Measurements from ENCODE around the gene ACE2.

Gene ACE2

GRCh38 chrX:15512401-15512965 lies 88.3 kb downstream of the ACE2 start:
- DNase-seq (ENCODE audit: low read depth in 3 of 3, low spot score in 1 of 3) = no peak

DNA sequence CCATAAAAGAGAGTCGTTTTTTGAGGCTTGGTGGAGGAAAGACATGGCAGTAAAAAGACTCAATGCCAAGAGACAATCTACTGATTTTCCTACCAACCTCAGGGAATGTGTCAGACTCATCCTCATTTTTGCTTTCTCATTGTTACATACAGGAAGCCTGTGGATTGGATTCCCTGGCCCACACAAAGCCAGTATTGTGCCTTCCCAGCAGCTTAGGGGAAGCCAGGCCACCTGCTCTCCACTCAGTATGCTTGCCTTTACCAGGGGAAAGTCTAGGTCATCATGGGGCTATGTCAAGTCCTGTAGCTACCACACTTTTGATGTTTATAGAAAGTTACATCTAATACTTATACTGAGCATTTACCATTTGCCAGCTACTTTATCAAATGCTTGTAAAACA lies 89.2 kb downstream of the ACE2 start:
- DNase-seq (ENCODE audit: low read depth in 3 of 3, low spot score in 1 of 3) = no peak

Measured in stimulated activated CD4-positive, alpha-beta T cell treated with anti-CD3 and anti-CD28 coated beads, TNF-alpha, amount 100 ng/mL, for 1 hour (primary cell).